Measurements from ENCODE around the gene GPALPP1.
"Not testable (repeated sequence)": the region's sequence is repeated elsewhere in the genome, so short reads cannot be mapped to it uniquely, and the experiment has no call there.

Gene GPALPP1

GRCh38 chr13:45011198-45011597, 21.9 kb downstream of the GPALPP1 start:
- Histone ChIP-seq H3K27me3 (replicated peaks; ENCODE audit: insufficient read depth, low read length) (no peaks in the 10 kb centered on the region), H3K9me2 (replicated peaks; ENCODE audit: insufficient read depth, low read length) (no peaks in the 10 kb centered on the region), H3K27ac (ENCODE audit: low read length) (no peak overlapping the region), H3F3A (ENCODE audit: insufficient read depth, low read length) (no peaks in the 10 kb centered on the region), H3K9ac (ENCODE audit: low read length) (no peak overlapping the region), H3K36me3 (replicated peaks; ENCODE audit: insufficient read depth, low read length) (no peaks in the 10 kb centered on the region), H3K9me3 (replicated peaks; ENCODE audit: insufficient read depth, low read length) (no peaks in the 10 kb centered on the region), H3K4me3 (ENCODE audit: low read length) (no peak overlapping the region), H3K4me2 (ENCODE audit: low read depth, low read length) (no peak overlapping the region), H4K20me1 (ENCODE audit: insufficient read depth, low read length) (no peaks in the 10 kb centered on the region), H3K4me1 (ENCODE audit: low read length) (no peaks in the 10 kb centered on the region), H3K79me2 (ENCODE audit: low read length) (no peaks in the 10 kb centered on the region), H2AFZ (ENCODE audit: low read length) (no peak overlapping the region)
- TF ChIP-seq EZH2phosphoT487 (IDR thresholded peaks at IDR 0.05; ENCODE audit: low read length) (no peak), CTCF (IDR thresholded peaks at IDR 0.05; ENCODE audit: low read length) (no peak), EZH2 (optimal IDR thresholded peaks at IDR 0.05; ENCODE audit: low read depth, low read length) (no peak)
- no peak for DNase-seq

GRCh38 chr13:45015300-45015699, 26.0 kb downstream of the GPALPP1 start:
- no peaks in the 10 kb centered on the region for H3K36me3 ChIP-seq (replicated peaks; ENCODE audit: insufficient read depth, low read length)

GRCh38 chr13:45016792-45017425, 27.6 kb downstream of the GPALPP1 start:
- Histone ChIP-seq H3K79me2 (ENCODE audit: low read length) (no peaks in the 10 kb centered on the region), H3K27me3 (replicated peaks; ENCODE audit: insufficient read depth, low read length) (no peaks in the 10 kb centered on the region), H3K9me2 (replicated peaks; ENCODE audit: insufficient read depth, low read length) (no peaks in the 10 kb centered on the region), H2AFZ (ENCODE audit: low read length) (no peak overlapping the region), H3K9me3 (replicated peaks; ENCODE audit: insufficient read depth, low read length) (no peaks in the 10 kb centered on the region), H3F3A (ENCODE audit: insufficient read depth, low read length) (no peaks in the 10 kb centered on the region), H3K4me3 (ENCODE audit: low read length) (no peak overlapping the region), H3K4me2 (ENCODE audit: low read depth, low read length) (no peak overlapping the region), H3K27ac (ENCODE audit: low read length) (no peak overlapping the region), H4K20me1 (ENCODE audit: insufficient read depth, low read length) (no peaks in the 10 kb centered on the region), H3K4me1 (ENCODE audit: low read length) (no peaks in the 10 kb centered on the region), H3K36me3 (replicated peaks; ENCODE audit: insufficient read depth, low read length) (no peaks in the 10 kb centered on the region), H3K9ac (ENCODE audit: low read length) (no peak overlapping the region)
- no peak for DNase-seq
- TF ChIP-seq CTCF (IDR thresholded peaks at IDR 0.05; ENCODE audit: low read length) = no peak

More at GRCh38 chr13:45015300-45015699, 26.0 kb downstream of the GPALPP1 start:
- TF ChIP-seq EZH2 (optimal IDR thresholded peaks at IDR 0.05; ENCODE audit: low read depth, low read length) (no peak), CTCF (IDR thresholded peaks at IDR 0.05; ENCODE audit: low read length) (no peak), EZH2phosphoT487 (IDR thresholded peaks at IDR 0.05; ENCODE audit: low read length) (no peak)
- no peak overlapping the region for H2AFZ ChIP-seq (ENCODE audit: low read length)
- H3K4me1 ChIP-seq (ENCODE audit: low read length) = no peaks in the 10 kb centered on the region
- no peaks in the 10 kb centered on the region for H3K27me3 ChIP-seq (replicated peaks; ENCODE audit: insufficient read depth, low read length)
- H3F3A ChIP-seq (ENCODE audit: insufficient read depth, low read length) = no peaks in the 10 kb centered on the region
- no peak overlapping the region for H3K9ac ChIP-seq (ENCODE audit: low read length)
- H3K4me2 ChIP-seq (ENCODE audit: low read depth, low read length) = no peak overlapping the region
- no peak overlapping the region for H3K27ac ChIP-seq (ENCODE audit: low read length)
- no peak for DNase-seq
- no peaks in the 10 kb centered on the region for H3K79me2 ChIP-seq (ENCODE audit: low read length)
- H4K20me1 ChIP-seq (ENCODE audit: insufficient read depth, low read length) = no peaks in the 10 kb centered on the region
- no peaks in the 10 kb centered on the region for H3K9me3 ChIP-seq (replicated peaks; ENCODE audit: insufficient read depth, low read length)
- H3K9me2 ChIP-seq (replicated peaks; ENCODE audit: insufficient read depth, low read length) = no peaks in the 10 kb centered on the region
- no peak overlapping the region for H3K4me3 ChIP-seq (ENCODE audit: low read length)

GRCh38 chr13:45019981-45020380, 30.6 kb downstream of the GPALPP1 start:
- not testable (repeated sequence) for H3F3A ChIP-seq (ENCODE audit: insufficient read depth, low read length); H2AFZ ChIP-seq (ENCODE audit: low read length); H3K36me3 ChIP-seq (replicated peaks; ENCODE audit: insufficient read depth, low read length); H3K27me3 ChIP-seq (replicated peaks; ENCODE audit: insufficient read depth, low read length); H3K9me3 ChIP-seq (replicated peaks; ENCODE audit: insufficient read depth, low read length); DNase-seq; H3K4me2 ChIP-seq (ENCODE audit: low read depth, low read length); H4K20me1 ChIP-seq (ENCODE audit: insufficient read depth, low read length); H3K79me2 ChIP-seq (ENCODE audit: low read length); H3K9ac ChIP-seq (ENCODE audit: low read length); H3K9me2 ChIP-seq (replicated peaks; ENCODE audit: insufficient read depth, low read length); H3K27ac ChIP-seq (ENCODE audit: low read length); H3K4me3 ChIP-seq (ENCODE audit: low read length); H3K4me1 ChIP-seq (ENCODE audit: low read length)
